K562 (cell line): ENCODE results near the gene PTPN1. TPM values are rescaled to one million over a fixed set of nuclear protein-coding genes. Genes with fewer than 3 reads are reported as not detected.
A peak's percentile ranks its signal among the peaks of the same experiment; 100 is the strongest.

Experiments
- ATAC-seq: fragments of 200-7000 bp; cut with Tn5 transposase; 3 replicates; pipeline ENCODE4 v1.9.1; 2020; ENCODE audit warnings: moderate library complexity
- BruUV-seq: library from RNA; stranded (reverse); fragments of 400-500 nt; replicated peaks from 2 replicates; lab custom pipeline; 2021; lab: Mats Ljungman, UMichigan
- CTCF ChIA-PET: fragments of 300-600 bp; formaldehyde crosslinking; extraction: SDS; loops from one replicate; lab custom pipeline; 2021; ENCODE audit warnings: low intra/inter-chr PET ratio; lab: Yijun Ruan, JAX
- POLR2A ChIA-PET: fragments of 300-600, 350-650 bp; sonication (Branson Sonifier 250); formaldehyde crosslinking; extraction: SDS; loops from one replicate; lab custom pipeline; 2021; ENCODE audit warnings: antibody characterized with exemption, inconsistent platforms; lab: Yijun Ruan, JAX
- DNase-seq, 4 experiments: peaks; one replicate each; pipeline versions ENCODE4 v3.0.0 to v3.0.0-alpha.2; 2011 to 2018; ENCODE audit warnings: low spot score in 3 of 4, mixed read lengths in 3 of 4; ENCODE audit errors: extremely low read depth in 1 of 4
- FAIRE-seq: peaks from 2 replicates; lab custom pipeline; 2011; peaks lifted over from hg19 to GRCh38; lab: Jason Lieb, UNC
- H2AFZ ChIP-seq: 2 replicates; pipeline ENCODE4 v1.6.0; 2011; ENCODE audit warnings: low read depth, low read length, control low read depth, inconsistent platforms
- H3K27ac ChIP-seq: fragments of 200-600 bp; 3 replicates; pipeline ENCODE4 v1.8.0; 2011; ENCODE audit warnings: low read depth, mild to moderate bottlenecking, control low read depth, inconsistent platforms, low read length, moderate library complexity, mixed read lengths; ENCODE audit errors: extremely low read depth
- H3K27me3 ChIP-seq, 2 experiments: fragments of 300-600 bp in 1 of 2; 2 replicates in 1 of 2; 3 replicates in 1 of 2; pipeline versions ENCODE4 v1.6.0 to v1.8.0; 2011; ENCODE audit warnings: inconsistent platforms in 2 of 2, low read length in 2 of 2, mild to moderate bottlenecking in 1 of 2, mixed read lengths in 1 of 2, moderate library complexity in 1 of 2; ENCODE audit not compliant: control insufficient read depth in 2 of 2, insufficient read depth in 2 of 2
- H3K36me3 ChIP-seq: fragments of 300-600 bp; 3 replicates; pipeline ENCODE4 v1.8.0; 2011; ENCODE audit warnings: mild to moderate bottlenecking, low read length, inconsistent platforms; ENCODE audit not compliant: control insufficient read depth, insufficient read depth
- H3K4me1 ChIP-seq, 2 experiments: fragments of 200-600 bp in 1 of 2; replicated peaks in 1 of 2; 2 replicates in 1 of 2; 3 replicates in 1 of 2; pipeline versions ENCODE4 v1.5.1 to v1.8.0; 2011; ENCODE audit warnings: inconsistent platforms in 2 of 2, low read length in 2 of 2, mild to moderate bottlenecking in 1 of 2, mixed read lengths in 1 of 2, moderate library complexity in 1 of 2; ENCODE audit not compliant: control insufficient read depth in 2 of 2, insufficient read depth in 2 of 2
- H3K4me2 ChIP-seq: 2 replicates; pipeline ENCODE4 v1.6.1; 2011; ENCODE audit warnings: low read length, control low read depth, inconsistent platforms, mixed read lengths; ENCODE audit not compliant: insufficient read depth
- H3K4me3 ChIP-seq: fragments of 200-600 bp; sonication (generic), shearing (Covaris generic); 2 replicates; pipeline ENCODE4 v1.5.1; 2016; ENCODE audit warnings: control low read depth, inconsistent platforms
- H3K79me2 ChIP-seq: fragments of 200-600 bp; 3 replicates; pipeline ENCODE4 v1.8.0; 2011; ENCODE audit warnings: low read length, inconsistent platforms; ENCODE audit not compliant: control insufficient read depth, insufficient read depth
- H3K9ac ChIP-seq, 2 experiments: 2 replicates each; pipeline versions ENCODE4 v1.6.0 to v1.6.1; 2011; ENCODE audit warnings: low read depth in 2 of 2, low read length in 2 of 2, control low read depth in 1 of 2, inconsistent platforms in 1 of 2, mild to moderate bottlenecking in 1 of 2, mixed read lengths in 1 of 2; ENCODE audit not compliant: insufficient read depth in 1 of 2
- H3K9me1 ChIP-seq: one replicate; pipeline ENCODE4 v1.6.0; 2011; ENCODE audit warnings: inconsistent platforms, mild to moderate bottlenecking, low read length, moderate library complexity; ENCODE audit not compliant: control insufficient read depth, insufficient read depth
- H3K9me3 ChIP-seq: replicated peaks from 2 replicates; pipeline ENCODE4 v1.5.1; 2011; ENCODE audit warnings: low read depth, low read length, inconsistent platforms; ENCODE audit not compliant: control insufficient read depth, insufficient read depth
- H4K20me1 ChIP-seq: replicated peaks from 2 replicates; pipeline ENCODE4 v1.6.1; 2011; ENCODE audit warnings: low read length, inconsistent platforms, mixed read lengths; ENCODE audit not compliant: control insufficient read depth, insufficient read depth
- FOXK2 ChIP-seq, 2 experiments: fragments of 450-650 bp; IDR thresholded peaks in 1 of 2; conservative IDR thresholded peaks in 1 of 2; 2 replicates each; pipeline ENCODE4 v1.6.1; 2016; ENCODE audit warnings: low read depth in 2 of 2, mild to moderate bottlenecking in 1 of 2
- GTF2E2 ChIP-seq: fragments of 200-800 bp; sonication (Bioruptor generic); IDR thresholded peaks from 2 replicates; pipeline ENCODE4 v1.6.1; 2016; ENCODE audit warnings: missing genetic modification characterization, missing compliant biosample characterization
- SMARCB1 ChIP-seq: IDR thresholded peaks from 2 replicates; pipeline ENCODE4 v1.6.1; 2011; ENCODE audit warnings: improper control_type of control experiment, low read depth; ENCODE audit not compliant: insufficient read length
- TEAD4 ChIP-seq, 2 experiments: sonication (generic) in 1 of 2; formaldehyde crosslinking in 1 of 2; IDR thresholded peaks; 2 replicates each; pipeline versions ENCODE4 v1.6.1 to v1.8.0; 2012 to 2022; ENCODE audit warnings: borderline replicate concordance in 1 of 2, inconsistent platforms in 1 of 2, low read length in 1 of 2, mild to moderate bottlenecking in 1 of 2, missing genetic modification reagents in 1 of 2
- WGBS: fragments of 100-300 bp; shearing (Covaris generic); methylation state at CpG from one replicate; pipeline ENCODE4 v1.1.6; 2016; ENCODE audit warnings: low coverage, mixed read lengths; ENCODE audit not compliant: insufficient coverage; ENCODE audit errors: missing lambda C conversion rate; 5-methylcytosine and 5-hydroxymethylcytosine counted together
- in situ Hi-C: fragments of 300-500 bp; cut with MboI; formaldehyde crosslinking; loops from 4 replicates; pipeline ENCODE4 v1.15.0; 2018; ENCODE audit warnings: inconsistent platforms, mixed read lengths
- intact Hi-C: fragments of 100-400 bp; cut with micrococcal nuclease; formaldehyde crosslinking; loops from 2 replicates; pipeline ENCODE4 v1.14.2; 2022
- polyA plus RNA-seq, 8 experiments: library from polyadenylated mRNA; depleted of rRNA in 4 of 8; stranded (reverse) in 5 of 8; unstranded in 3 of 8; fragments of >200 nt; fragmentation: Nextera tagmentation in 2 of 8; fragmentation: Illumina TruSeq in 1 of 8; extraction: Ambion mirVana in 2 of 8; extraction: Trizol in 1 of 8; gene quantifications; 2 replicates each; pipeline versions ENCODE4 v1.2.1 to v1.2.3, GENCODE V29; 2011 to 2014; ENCODE audit warnings: inconsistent platforms in 1 of 8, missing spikeins in 1 of 8
- total RNA-seq, 7 experiments: library from RNA; depleted of rRNA in 6 of 7; stranded (reverse); fragments of >200 nt in 6 of 7; fragmentation: Illumina TruSeq in 2 of 7; extraction: Trizol in 2 of 7; gene quantifications; 2 replicates each; pipeline versions ENCODE4 v1.2.1 to v1.2.3, GENCODE V29; 2011 to 2021; ENCODE audit warnings: low replicate concordance in 1 of 7

PTPN1 gene
- total and polyA plus RNA-seq, 9 of the 15 experiments (the other 6 are each of a cell fraction or from before 2014, with no cell fraction given), result 11.0 to 85.3 (median 54.0) TPM

DNA sequence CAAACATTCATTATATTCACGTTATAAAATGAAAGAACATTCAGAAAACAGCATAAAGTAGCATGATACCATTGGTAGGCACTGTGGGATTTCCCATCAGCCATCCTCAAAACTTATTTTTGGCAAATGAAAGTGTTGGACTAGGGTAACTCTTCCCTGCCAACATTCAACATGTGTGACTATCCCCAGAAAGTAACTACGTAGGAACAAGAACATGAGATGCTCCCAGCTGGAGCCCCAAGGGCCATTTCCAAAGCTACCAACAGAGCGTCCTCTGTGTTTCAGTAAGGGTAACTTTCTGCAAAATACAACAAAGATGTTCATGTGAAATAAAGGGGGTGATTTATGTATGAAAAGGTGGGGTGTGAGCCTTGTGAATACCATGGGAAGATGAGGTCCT is 28.4 kb upstream of the PTPN1 start:
- ATAC-seq, result no peak
- no peaks in the 10 kb centered on the region for H3K36me3 ChIP-seq
- H2AFZ ChIP-seq, result peak overlapping the region; percentile 76
- CTCF ChIA-PET, result no interaction called here
- no peak for TF ChIP-seq SMARCB1
- 0 out of 2 replicates have a peak, but pooled peaks have one; percentile 19 for TF ChIP-seq GTF2E2
- TF ChIP-seq FOXK2 (conservative IDR thresholded peaks at IDR 0.05 in 1 of 2, IDR thresholded peaks at IDR 0.05 in 1 of 2; ENCODE audit: low read depth in 2 of 2), result 0 out of 4 replicates have a peak, but pooled peaks of 1 of the 2 experiments have one; percentile 15
- TF ChIP-seq TEAD4 (IDR thresholded peaks at IDR 0.05; ENCODE audit: low read length), result no peak
- no peak for TF ChIP-seq TEAD4 (CRISPR knock-in tag; IDR thresholded peaks at IDR 0.05; ENCODE audit: borderline replicate concordance)
- FAIRE-seq, result no peak
- in situ Hi-C loops, result loop anchor here (10.0 kb wide), 1 partner anchor 253 kb away; the partner anchor contains the start of gene PARD6B
- H3K4me2 ChIP-seq, result peak overlapping the region; percentile 89
- 52% methylated on average over 3 of the region's 3 CpGs for WGBS
- H3K9ac ChIP-seq, result peak overlapping the region in 1 of 2 experiments; percentile 75; a peak in 2 of 4 replicates
- H3K27ac ChIP-seq, result peak overlapping the region; percentile 87
- no peaks in the 10 kb centered on the region for H3K9me3 ChIP-seq
- H3K4me1 ChIP-seq, result peaks cover 17 to 48% of the 10 kb centered on the region in 2 experiments
- no peaks in the 10 kb centered on the region for H3K27me3 ChIP-seq
- H3K79me2 ChIP-seq, result no peaks in the 10 kb centered on the region; the same call in 2 of the 3 replicates
- no peak overlapping the region; the same call in 1 of the 2 replicates for H3K4me3 ChIP-seq
- no peak for DNase-seq
- H4K20me1 ChIP-seq, result no peaks in the 10 kb centered on the region
- intact Hi-C loops, result no loop called here
- BruUV-seq, result no TSS peak
- no peaks in the 10 kb centered on the region for H3K9me1 ChIP-seq
- POLR2A ChIA-PET, result interaction anchor here (1.4 to 2.6 kb wide), 3 partner anchors 15 to 28 kb away, joined by 3 to 8 read pairs (median 3); partner anchors contain the start of gene PTPN1
